Middle frontal gyrus (tissue), 1 donor: ENCODE data around the gene SST.

Source experiments
- DNase-seq: peaks from one replicate; pipeline ENCODE4 v3.0.0-alpha.2; 2015; ENCODE audit warnings: low spot score; ENCODE audit errors: extremely low spot score

The SST gene

DNA sequence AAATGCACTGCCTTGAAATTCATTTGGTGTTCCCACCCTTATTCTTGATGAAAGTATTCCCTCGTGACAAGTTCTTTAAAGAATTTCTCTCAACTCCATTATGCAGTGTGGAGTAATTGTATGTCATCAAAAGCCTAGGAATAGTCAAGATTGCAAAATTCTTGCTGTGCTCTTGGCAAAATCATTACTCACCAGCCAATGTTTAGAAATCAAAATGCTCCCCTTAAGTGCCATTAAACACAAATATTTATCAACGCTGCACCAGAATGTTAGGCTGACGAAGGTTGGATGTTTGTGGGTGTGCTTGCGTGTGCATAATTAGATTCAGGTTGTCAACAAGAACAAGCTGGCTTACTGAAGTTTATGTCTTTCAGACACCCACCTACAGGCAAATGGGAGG, 40.5 kb downstream of the SST start:
- DNase-seq, result no peak

DNA sequence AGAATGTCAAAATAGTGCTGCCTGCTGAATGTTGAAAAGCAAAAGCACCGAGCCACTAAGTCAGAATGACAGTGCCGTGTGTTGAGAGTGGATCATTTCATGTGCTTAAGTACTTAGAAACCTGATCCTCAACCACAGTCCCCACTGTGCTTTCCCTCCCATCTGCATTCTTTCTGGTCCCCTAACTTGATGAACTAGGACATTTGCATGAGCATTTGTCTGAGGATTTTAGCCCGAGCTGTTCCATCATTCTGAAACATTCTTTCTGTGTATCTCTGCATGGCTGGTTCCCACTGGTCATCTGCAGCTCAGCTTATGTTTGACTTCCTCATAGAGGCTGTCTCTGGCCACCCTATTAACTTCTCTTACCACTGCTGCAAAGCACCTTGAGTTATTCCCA, 42.0 kb downstream of the SST start:
- no peak for DNase-seq

DNA sequence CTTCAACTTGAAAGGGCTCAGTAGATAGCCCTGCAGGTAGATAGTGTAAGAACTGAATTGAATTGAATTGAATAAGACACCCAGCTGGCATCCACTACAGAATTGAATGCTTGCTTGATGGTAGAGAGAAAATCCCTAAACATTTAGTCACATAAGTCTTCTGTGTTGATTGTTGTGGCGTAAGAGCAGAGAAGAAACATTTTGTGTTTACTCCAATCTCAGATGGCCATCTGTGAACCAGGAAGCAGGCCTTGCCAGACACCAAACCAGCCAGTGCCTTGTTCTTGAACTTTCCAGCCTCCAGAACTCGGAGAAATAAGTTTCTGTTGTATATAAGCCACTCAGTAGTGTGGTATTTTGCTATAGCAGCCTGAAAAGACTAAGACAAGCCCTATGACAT, 43.6 kb downstream of the SST start:
- no peak for DNase-seq

GRCh38 chr3:187624588-187624987, 45.6 kb downstream of the SST start:
- DNase-seq, result no peak

DNA sequence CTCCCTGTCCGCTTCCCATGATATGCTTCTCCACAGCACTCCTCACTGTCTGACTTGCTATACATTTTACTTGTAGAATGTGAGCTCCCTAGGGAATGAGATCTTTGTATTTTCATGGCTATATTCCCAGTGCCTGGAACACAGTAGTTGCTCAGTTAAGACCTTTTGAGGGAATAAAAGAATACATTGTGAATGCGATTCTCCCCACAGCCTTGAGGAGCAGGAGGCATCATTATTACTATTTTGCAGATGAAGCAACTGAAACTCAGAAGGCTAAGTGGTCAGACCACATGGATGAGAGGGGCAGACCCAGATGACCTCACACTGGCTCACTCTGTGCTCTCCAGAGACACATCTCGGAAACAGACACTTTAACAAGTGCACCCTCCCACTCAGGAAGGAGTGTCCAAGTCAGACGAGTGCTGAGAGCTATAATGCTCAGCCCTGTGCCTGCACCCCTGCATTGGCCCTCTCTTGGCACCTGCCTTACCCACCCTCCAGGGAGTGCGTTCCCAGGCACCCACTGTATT, 46.8 kb downstream of the SST start:
- DNase-seq, result no peak

GRCh38 chr3:187621881-187622280, 48.3 kb downstream of the SST start:
- DNase-seq, result no peak

DNA sequence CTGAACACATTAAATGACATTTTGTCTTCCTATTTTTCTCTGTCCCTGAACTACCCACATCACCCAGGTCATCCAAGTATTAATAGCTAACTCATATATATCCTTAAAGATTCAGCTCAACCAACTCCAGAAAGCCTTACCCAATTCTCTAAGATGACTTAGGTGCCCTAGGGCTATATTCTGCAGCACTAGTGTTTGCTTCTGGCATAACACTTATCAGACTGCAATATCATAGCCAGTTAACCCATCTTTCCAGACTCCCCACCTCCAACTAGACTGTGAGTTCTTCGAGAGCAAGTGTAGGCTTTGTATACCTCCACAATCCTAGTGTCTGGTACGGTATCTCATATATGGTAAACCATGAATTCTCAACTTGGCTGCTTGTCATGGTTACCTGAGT, 50.7 kb downstream of the SST start:
- DNase-seq, result no peak
